22Rv1 (cell line): ENCODE data around the gene SNX24.

Experiments
- CTCF ChIP-seq: fragments of 450-650 bp; IDR thresholded peaks from 2 replicates; pipeline ENCODE4 v1.5.1; 2017; ENCODE audit warnings: mild to moderate bottlenecking
- ZFX ChIP-seq: fragments of 450-650 bp; IDR thresholded peaks from 2 replicates; pipeline ENCODE4 v1.6.1; 2017; ENCODE audit warnings: antibody characterized with exemption, borderline replicate concordance

- TF ChIP-seq CTCF (no peak), ZFX (no peak)
These were observed 194.3 kb downstream of the SNX24 start for GRCh38 chr5:123039673-123040072.
